Neural cell (in vitro differentiated cells): ENCODE measurements around the gene ARFGAP1. TPM values are rescaled to one million over a fixed set of nuclear protein-coding genes. Genes with fewer than 3 reads are reported as not detected.

Experiments
- H2AFZ ChIP-seq: fragments of 200-600, 300-800 bp; sonication (generic), shearing (Covaris generic); 2 replicates; pipeline ENCODE4 v1.6.0; 2014; ENCODE audit warnings: low read depth, mild to moderate bottlenecking, antibody characterized with exemption, low read length, moderate library complexity
- H3F3A ChIP-seq: fragments of 200-600 bp; shearing (Covaris generic); 2 replicates; pipeline ENCODE4 v1.6.1; 2016; ENCODE audit warnings: mild to moderate bottlenecking, moderate library complexity, mixed read lengths, antibody characterized with exemption, low read length; ENCODE audit not compliant: insufficient read depth, poor library complexity, severe bottlenecking
- H3K27ac ChIP-seq: fragments of 200-600, 300-800 bp; sonication (generic), shearing (Covaris generic); 2 replicates; pipeline ENCODE4 v1.5.1; 2014; ENCODE audit warnings: mild to moderate bottlenecking, low read length, moderate library complexity
- H3K27me3 ChIP-seq: fragments of 300-800, 200-600 bp; sonication (generic), shearing (Covaris generic); 2 replicates; pipeline ENCODE4 v1.6.0; 2014; ENCODE audit warnings: mild to moderate bottlenecking, low read depth, low read length, moderate library complexity; ENCODE audit not compliant: insufficient read depth
- H3K36me3 ChIP-seq: fragments of 300-800, 200-600 bp; sonication (generic), shearing (Covaris generic); 2 replicates; pipeline ENCODE4 v1.5.1; 2014; ENCODE audit warnings: mild to moderate bottlenecking, antibody characterized with exemption, low read length, moderate library complexity; ENCODE audit not compliant: insufficient read depth
- H3K4me2 ChIP-seq: fragments of 300-800, 200-600 bp; sonication (generic), shearing (Covaris generic); 2 replicates; pipeline ENCODE4 v1.6.0; 2014; ENCODE audit warnings: mild to moderate bottlenecking, low read length
- H3K4me3 ChIP-seq: fragments of 300-800, 200-600 bp; sonication (generic), shearing (Covaris generic); 2 replicates; pipeline ENCODE4 v1.5.1; 2014; ENCODE audit warnings: mild to moderate bottlenecking, low read length, moderate library complexity
- H3K79me2 ChIP-seq: fragments of 200-600 bp; shearing (Covaris generic); replicated peaks from 2 replicates; pipeline ENCODE4 v1.6.0; 2014; ENCODE audit warnings: mild to moderate bottlenecking, low read length, moderate library complexity; ENCODE audit not compliant: insufficient read depth
- H3K9ac ChIP-seq: fragments of 300-800, 200-600 bp; sonication (generic), shearing (Covaris generic); 2 replicates; pipeline ENCODE4 v1.6.1; 2016; ENCODE audit warnings: mild to moderate bottlenecking, low read length, mixed read lengths
- H3K9me2 ChIP-seq: fragments of 200-600 bp; shearing (Covaris generic); 2 replicates; pipeline ENCODE4 v1.6.1; 2016; ENCODE audit warnings: mild to moderate bottlenecking, low read length, mixed read lengths; ENCODE audit not compliant: insufficient read depth
- H3K9me3 ChIP-seq: fragments of 200-600, 300-800 bp; sonication (generic), shearing (Covaris generic); 2 replicates; pipeline ENCODE4 v1.6.1; 2016; ENCODE audit warnings: mild to moderate bottlenecking, mixed run types, low read length, moderate library complexity, mixed read lengths
- H4K20me1 ChIP-seq: fragments of 200-600 bp; shearing (Covaris generic); 2 replicates; pipeline ENCODE4 v1.6.1; 2016; ENCODE audit warnings: mild to moderate bottlenecking, mixed run types; ENCODE audit not compliant: insufficient read depth
- CTCF ChIP-seq: fragments of 450-650 bp; IDR thresholded peaks from 2 replicates; pipeline ENCODE4 v1.5.1; 2014; ENCODE audit warnings: antibody characterized with exemption, mild to moderate bottlenecking, moderate library complexity; ENCODE audit not compliant: poor library complexity, severe bottlenecking
- EP300 ChIP-seq: fragments of 450-650 bp; conservative IDR thresholded peaks from 2 replicates; pipeline ENCODE4 v1.6.1; 2014; ENCODE audit warnings: antibody characterized with exemption, mild to moderate bottlenecking, moderate library complexity; ENCODE audit not compliant: poor library complexity, severe bottlenecking
- EZH2 ChIP-seq: fragments of 200-600, 300-800 bp; shearing (Covaris generic), sonication (generic); IDR thresholded peaks from 2 replicates; pipeline ENCODE4 v1.6.1; 2014; ENCODE audit warnings: antibody characterized with exemption, low read length, borderline replicate concordance, mild to moderate bottlenecking; ENCODE audit not compliant: insufficient read depth, poor library complexity, severe bottlenecking
- MXI1 ChIP-seq: fragments of 450-650 bp; conservative IDR thresholded peaks from 2 replicates; pipeline ENCODE4 v1.6.1; 2014; ENCODE audit warnings: antibody characterized with exemption, mild to moderate bottlenecking; ENCODE audit not compliant: poor library complexity, severe bottlenecking
- POLR2AphosphoS5 ChIP-seq: IDR thresholded peaks from 2 replicates; pipeline ENCODE4 v1.6.1; 2012
- RAD21 ChIP-seq: fragments of 450-650 bp; conservative IDR thresholded peaks from 2 replicates; pipeline ENCODE4 v1.6.1; 2014; ENCODE audit warnings: antibody characterized with exemption, mild to moderate bottlenecking, moderate library complexity
- REST ChIP-seq: IDR thresholded peaks from 2 replicates; pipeline ENCODE4 v1.6.1; 2012; ENCODE audit warnings: borderline replicate concordance
- SMC3 ChIP-seq: fragments of 450-650 bp; conservative IDR thresholded peaks from 2 replicates; pipeline ENCODE4 v1.6.1; 2014; ENCODE audit warnings: antibody characterized with exemption, mild to moderate bottlenecking, moderate library complexity; ENCODE audit not compliant: poor library complexity
- TAF1 ChIP-seq: IDR thresholded peaks from 2 replicates; pipeline ENCODE4 v1.6.1; 2012; ENCODE audit warnings: low read depth
- polyA plus RNA-seq: library from polyadenylated mRNA; depleted of rRNA; stranded (reverse); fragments of >200 nt; gene quantifications from 2 replicates; pipeline ENCODE4 v1.2.3, GENCODE V29; 2014

Gene ARFGAP1
- polyA plus RNA-seq, 1 donor from 2014 or later = 70.2 TPM

GRCh38 chr20:63227260-63227659, 45.4 kb upstream of the ARFGAP1 start:
- no peaks in the 10 kb centered on the region for H3K9me2 ChIP-seq
- H3K4me3 ChIP-seq = no peak overlapping the region
- H3K79me2 ChIP-seq = no peaks in the 10 kb centered on the region
- H3K36me3 ChIP-seq = no peaks in the 10 kb centered on the region
- no peak overlapping the region for H3K4me2 ChIP-seq
- H3K9ac ChIP-seq = no peak overlapping the region
- no peaks in the 10 kb centered on the region for H3K27me3 ChIP-seq
- TF ChIP-seq POLR2AphosphoS5 (no peak), MXI1 (no peak), RAD21 (no peak), SMC3 (no peak), TAF1 (no peak), EZH2 (no peak), REST (no peak), EP300 (no peak), CTCF (no peak)
- no peaks in the 10 kb centered on the region for H3F3A ChIP-seq
- no peak overlapping the region for H3K27ac ChIP-seq
- H3K9me3 ChIP-seq = no peaks in the 10 kb centered on the region
- H2AFZ ChIP-seq = no peak overlapping the region
- H4K20me1 ChIP-seq = no peaks in the 10 kb centered on the region

GRCh38 chr20:63228806-63229205, 43.8 kb upstream of the ARFGAP1 start:
- no peaks in the 10 kb centered on the region for H4K20me1 ChIP-seq
- no peak overlapping the region for H2AFZ ChIP-seq
- no peak overlapping the region for H3K4me2 ChIP-seq
- H3K27ac ChIP-seq = no peak overlapping the region
- H3K36me3 ChIP-seq = no peaks in the 10 kb centered on the region
- H3K27me3 ChIP-seq = no peaks in the 10 kb centered on the region
- no peaks in the 10 kb centered on the region for H3K9me3 ChIP-seq
- no peaks in the 10 kb centered on the region for H3K79me2 ChIP-seq
- H3K9ac ChIP-seq = no peak overlapping the region
- TF ChIP-seq SMC3 = no peak
- no peak for TF ChIP-seq TAF1
- no peak for TF ChIP-seq EP300
- no peak for TF ChIP-seq CTCF
- no peak for TF ChIP-seq EZH2
- no peak for TF ChIP-seq MXI1
- TF ChIP-seq RAD21 = no peak
- TF ChIP-seq POLR2AphosphoS5 = no peak
- TF ChIP-seq REST = no peak
- H3K4me3 ChIP-seq = no peak overlapping the region
- H3F3A ChIP-seq = no peaks in the 10 kb centered on the region
- no peaks in the 10 kb centered on the region for H3K9me2 ChIP-seq
